Globus pallidus (tissue), 1 donor: ENCODE data around the gene NRTN.

Source experiments
- DNase-seq: peaks from one replicate; pipeline ENCODE4 v3.0.0-alpha.2; 2015; ENCODE audit warnings: low spot score

Gene NRTN

GRCh38 chr19:5814852-5815246 lies 10.0 kb downstream of the NRTN start:
- no peak for DNase-seq

- no peak for DNase-seq
These were observed 12.4 kb downstream of the NRTN start for GRCh38 chr19:5817218-5817617.

- no peak for DNase-seq
These were observed 13.7 kb downstream of the NRTN start for GRCh38 chr19:5818594-5818993.

GRCh38 chr19:5820785-5821184 lies 15.9 kb downstream of the NRTN start:
- no peak for DNase-seq

GRCh38 chr19:5821521-5822180 lies 16.8 kb downstream of the NRTN start:
- no peak for DNase-seq

GRCh38 chr19:5822181-5822844 lies 17.4 kb downstream of the NRTN start:
- no peak for DNase-seq

- no peak for DNase-seq
These were observed 18.9 kb downstream of the NRTN start for GRCh38 chr19:5823579-5824281.

- DNase-seq = no peak
These were observed 19.9 kb downstream of the NRTN start for GRCh38 chr19:5824751-5825150.

GRCh38 chr19:5825178-5825577 lies 20.3 kb downstream of the NRTN start:
- peak; percentile 16 for DNase-seq

GRCh38 chr19:5826531-5827341 lies 21.9 kb downstream of the NRTN start:
- DNase-seq = no peak

GRCh38 chr19:5827342-5827890 lies 22.5 kb downstream of the NRTN start:
- no peak for DNase-seq

GRCh38 chr19:5827891-5828660 lies 23.2 kb downstream of the NRTN start:
- DNase-seq = peak; percentile 53

- no peak for DNase-seq
These were observed 24.0 kb downstream of the NRTN start for GRCh38 chr19:5828661-5829566.

GRCh38 chr19:5829567-5830310 lies 24.9 kb downstream of the NRTN start:
- no peak for DNase-seq

GRCh38 chr19:5831159-5831558 lies 26.3 kb downstream of the NRTN start:
- DNase-seq = no peak

GRCh38 chr19:5832061-5832460 lies 27.2 kb downstream of the NRTN start:
- no peak for DNase-seq

GRCh38 chr19:5832527-5833216 lies 27.8 kb downstream of the NRTN start:
- no peak for DNase-seq

GRCh38 chr19:5837761-5838352 lies 33.0 kb downstream of the NRTN start:
- no peak for DNase-seq
